Activated naive CD8-positive, alpha-beta T cell treated with anti-CD3 and anti-CD28 coated beads for 36 hours (primary cell): ENCODE measurements around the gene COG7. TPM values are rescaled to one million over a fixed set of nuclear protein-coding genes. Genes with fewer than 3 reads are reported as not detected.
"Not testable (repeated sequence)": the region's sequence is repeated elsewhere in the genome, so short reads cannot be mapped to it uniquely, and the experiment has no call there.

ENCODE experiments used
- DNase-seq: peaks from one replicate; pipeline ENCODE4 v3.0.0; 2021
- H3K27ac Mint-ChIP-seq: one replicate; pipeline ENCODE4 v1.8.0; 2022; ENCODE audit warnings: mild to moderate bottlenecking, moderate library complexity, mixed read lengths
- H3K27me3 Mint-ChIP-seq: one replicate; pipeline ENCODE4 v1.8.0; 2022; ENCODE audit warnings: mild to moderate bottlenecking, mixed read lengths
- H3K36me3 Mint-ChIP-seq: one replicate; pipeline ENCODE4 v1.8.0; 2021; ENCODE audit warnings: mild to moderate bottlenecking, mixed read lengths
- H3K4me1 Mint-ChIP-seq: one replicate; pipeline ENCODE4 v1.8.0; 2021; ENCODE audit warnings: mixed read lengths
- H3K4me3 Mint-ChIP-seq: one replicate; pipeline ENCODE4 v1.8.0; 2022; ENCODE audit warnings: mild to moderate bottlenecking, moderate library complexity, mixed read lengths
- H3K9me3 Mint-ChIP-seq: one replicate; pipeline ENCODE4 v1.8.0; 2022; ENCODE audit warnings: mixed read lengths
- total RNA-seq, 2 experiments: library from RNA; stranded (reverse); gene quantifications; one replicate each; pipeline ENCODE4 v1.2.3, GENCODE V29; 2021

The COG7 gene
- total RNA-seq, 2 experiments from 2014 or later, result 14.0 to 14.1 TPM

- DNase-seq, H3K9me3 Mint-ChIP-seq, H3K27me3 Mint-ChIP-seq, H3K4me3 Mint-ChIP-seq, H3K36me3 Mint-ChIP-seq, H3K4me1 Mint-ChIP-seq, H3K27ac Mint-ChIP-seq: not testable (repeated sequence)
Observed at GRCh38 chr16:23389936-23390335, 63.1 kb downstream of the COG7 start.

- no peak overlapping the region for H3K4me3 Mint-ChIP-seq
- no peaks in the 10 kb centered on the region for H3K4me1 Mint-ChIP-seq
- no peak overlapping the region for H3K27ac Mint-ChIP-seq
Observed at GRCh38 chr16:23389201-23389600, 63.8 kb downstream of the COG7 start.

DNA sequence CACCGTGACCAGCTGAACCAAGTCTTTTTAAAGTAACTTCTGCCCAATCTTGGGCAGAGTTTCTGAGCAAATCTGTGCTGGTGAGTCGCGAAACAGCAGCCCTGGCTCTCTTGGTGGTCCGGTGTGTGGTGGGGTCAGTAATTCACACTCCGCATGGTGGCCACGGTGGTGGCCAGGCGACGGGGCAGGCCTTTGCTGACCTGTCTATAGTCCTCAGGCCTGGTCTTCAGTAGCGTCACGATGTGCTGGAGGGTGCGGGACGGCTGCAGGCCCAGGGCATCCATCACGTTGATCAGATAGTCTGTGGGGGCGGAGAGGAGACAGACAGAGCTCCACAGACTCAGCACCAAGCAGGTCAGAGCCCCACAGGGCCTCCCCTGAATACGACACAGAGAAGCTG lies 64.2 kb downstream of the COG7 start:
- Mint-ChIP-seq H3K9me3 (no peaks in the 10 kb centered on the region), H3K36me3 (no peaks in the 10 kb centered on the region), H3K27me3 (no peaks in the 10 kb centered on the region), H3K27ac (no peak overlapping the region), H3K4me1 (no peaks in the 10 kb centered on the region), H3K4me3 (no peak overlapping the region)
- DNase-seq, result no peak

More at GRCh38 chr16:23389201-23389600, 63.8 kb downstream of the COG7 start:
- H3K9me3 Mint-ChIP-seq, result no peaks in the 10 kb centered on the region
- DNase-seq, result no peak
- no peaks in the 10 kb centered on the region for H3K27me3 Mint-ChIP-seq
- H3K36me3 Mint-ChIP-seq, result no peaks in the 10 kb centered on the region

DNA sequence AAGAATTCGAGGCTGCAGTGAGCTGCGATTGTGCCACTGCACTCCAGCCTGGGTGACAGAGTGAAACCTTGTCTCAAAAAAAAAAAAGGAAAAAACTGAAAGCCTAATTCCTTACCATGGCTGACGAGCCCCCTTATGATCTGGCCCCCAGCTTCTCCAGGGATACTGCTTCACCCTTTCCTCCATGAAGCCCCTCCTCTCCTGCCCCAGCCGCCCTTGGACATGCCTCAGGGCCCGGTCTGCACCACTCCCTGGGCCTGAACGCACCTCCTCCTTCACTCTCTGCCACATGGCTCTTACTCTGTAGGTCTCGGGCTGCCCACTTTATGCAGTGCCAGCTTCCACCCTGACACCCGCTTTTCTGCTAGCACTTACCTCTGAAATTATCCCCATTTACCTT lies 65.3 kb downstream of the COG7 start:
- Mint-ChIP-seq H3K27ac (no peak overlapping the region), H3K27me3 (no peaks in the 10 kb centered on the region), H3K36me3 (no peaks in the 10 kb centered on the region), H3K4me3 (no peak overlapping the region), H3K9me3 (no peaks in the 10 kb centered on the region), H3K4me1 (no peaks in the 10 kb centered on the region)
- DNase-seq, result no peak

GRCh38 chr16:23385441-23385840 lies 67.5 kb downstream of the COG7 start:
- Mint-ChIP-seq H3K27me3 (no peaks in the 10 kb centered on the region), H3K27ac (no peak overlapping the region), H3K36me3 (no peaks in the 10 kb centered on the region), H3K4me1 (no peaks in the 10 kb centered on the region), H3K9me3 (no peaks in the 10 kb centered on the region), H3K4me3 (no peak overlapping the region)
- DNase-seq, result no peak

GRCh38 chr16:23384878-23385277 lies 68.1 kb downstream of the COG7 start:
- Mint-ChIP-seq H3K27me3 (no peaks in the 10 kb centered on the region), H3K27ac (no peak overlapping the region), H3K4me3 (no peak overlapping the region), H3K4me1 (no peaks in the 10 kb centered on the region), H3K36me3 (no peaks in the 10 kb centered on the region), H3K9me3 (no peaks in the 10 kb centered on the region)
- DNase-seq, result no peak

- no peaks in the 10 kb centered on the region for H3K9me3 Mint-ChIP-seq
- no peaks in the 10 kb centered on the region for H3K36me3 Mint-ChIP-seq
- H3K4me1 Mint-ChIP-seq, result no peaks in the 10 kb centered on the region
- H3K27me3 Mint-ChIP-seq, result no peaks in the 10 kb centered on the region
- DNase-seq, result no peak
- H3K27ac Mint-ChIP-seq, result no peak overlapping the region
- H3K4me3 Mint-ChIP-seq, result no peak overlapping the region
Observed at GRCh38 chr16:23383881-23384280, 69.1 kb downstream of the COG7 start.

DNA sequence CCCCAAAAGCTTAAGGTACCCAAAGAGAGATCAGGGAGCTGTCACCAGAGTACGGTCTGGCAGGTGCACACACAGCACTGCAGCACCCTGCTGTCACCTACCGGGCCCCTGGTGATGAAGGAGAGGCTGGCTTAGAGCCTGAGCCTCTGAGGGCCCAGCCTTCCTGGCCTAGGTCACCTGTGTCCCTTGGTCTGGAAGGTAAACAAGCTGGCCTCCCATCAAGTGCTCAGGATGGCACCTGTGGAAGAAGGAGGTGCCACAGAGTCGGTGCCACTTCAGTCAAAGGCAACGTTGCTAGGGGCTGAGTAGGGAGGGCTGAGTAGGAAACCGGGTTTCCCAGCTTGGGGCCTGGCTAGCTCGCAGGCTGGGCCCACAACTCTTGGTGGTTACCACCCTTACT lies 70.7 kb downstream of the COG7 start:
- Mint-ChIP-seq H3K9me3 (no peaks in the 10 kb centered on the region), H3K36me3 (no peaks in the 10 kb centered on the region), H3K4me1 (no peaks in the 10 kb centered on the region), H3K27me3 (peaks cover 5% of the 10 kb centered on the region), H3K4me3 (no peak overlapping the region), H3K27ac (no peak overlapping the region)
- no peak for DNase-seq

- H3K4me3 Mint-ChIP-seq, H3K27me3 Mint-ChIP-seq, DNase-seq, H3K36me3 Mint-ChIP-seq, H3K9me3 Mint-ChIP-seq, H3K27ac Mint-ChIP-seq, H3K4me1 Mint-ChIP-seq: not testable (repeated sequence)
Observed at GRCh38 chr16:23381702-23382101, 71.3 kb downstream of the COG7 start.

DNA sequence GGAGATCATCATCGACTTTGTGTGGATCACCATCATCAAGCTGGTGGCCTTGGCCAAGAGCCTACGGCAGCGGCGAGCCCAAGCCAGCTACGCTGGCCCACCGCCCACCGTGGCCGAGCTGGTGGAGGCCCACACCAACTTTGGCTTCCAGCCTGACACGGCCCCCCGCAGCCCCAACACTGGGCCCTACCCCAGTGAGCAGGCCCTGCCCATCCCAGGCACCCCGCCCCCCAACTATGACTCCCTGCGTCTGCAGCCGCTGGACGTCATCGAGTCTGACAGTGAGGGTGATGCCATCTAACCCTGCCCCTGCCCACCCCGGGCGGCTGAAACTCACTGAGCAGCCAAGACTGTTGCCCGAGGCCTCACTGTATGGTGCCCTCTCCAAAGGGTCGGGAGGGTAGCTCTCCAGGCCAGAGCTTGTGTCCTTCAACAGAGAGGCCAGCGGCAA lies 72.5 kb downstream of the COG7 start:
- no peaks in the 10 kb centered on the region for H3K9me3 Mint-ChIP-seq
- no peak for DNase-seq
- H3K27ac Mint-ChIP-seq, result no peak overlapping the region
- H3K36me3 Mint-ChIP-seq, result no peaks in the 10 kb centered on the region
- no peak overlapping the region for H3K4me3 Mint-ChIP-seq
- peaks cover 5% of the 10 kb centered on the region for H3K27me3 Mint-ChIP-seq
- no peaks in the 10 kb centered on the region for H3K4me1 Mint-ChIP-seq

DNA sequence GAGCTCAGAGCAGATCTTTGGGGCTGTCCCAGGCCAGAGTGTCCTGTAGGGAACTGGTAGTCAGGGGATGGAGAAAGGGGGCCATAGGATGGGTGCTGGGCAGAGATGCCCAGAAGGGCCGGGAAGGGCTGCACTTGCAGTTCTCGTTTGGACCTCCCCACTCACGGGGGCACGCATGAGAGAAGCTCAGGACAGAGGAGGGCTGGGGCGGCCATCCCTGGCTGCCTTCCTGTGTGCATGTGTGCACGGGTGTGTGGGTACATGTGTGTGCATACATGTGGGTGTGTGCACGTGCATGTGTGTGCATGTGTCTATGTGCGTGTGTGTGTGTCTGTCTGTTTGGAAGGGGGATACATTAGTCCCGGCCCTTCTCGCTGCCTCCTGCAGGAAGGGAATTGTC lies 73.3 kb downstream of the COG7 start:
- DNase-seq, result no peak
- Mint-ChIP-seq H3K36me3 (no peaks in the 10 kb centered on the region), H3K27ac (no peak overlapping the region), H3K4me3 (no peak overlapping the region), H3K27me3 (peaks cover 5% of the 10 kb centered on the region), H3K4me1 (no peaks in the 10 kb centered on the region), H3K9me3 (no peaks in the 10 kb centered on the region)

DNA sequence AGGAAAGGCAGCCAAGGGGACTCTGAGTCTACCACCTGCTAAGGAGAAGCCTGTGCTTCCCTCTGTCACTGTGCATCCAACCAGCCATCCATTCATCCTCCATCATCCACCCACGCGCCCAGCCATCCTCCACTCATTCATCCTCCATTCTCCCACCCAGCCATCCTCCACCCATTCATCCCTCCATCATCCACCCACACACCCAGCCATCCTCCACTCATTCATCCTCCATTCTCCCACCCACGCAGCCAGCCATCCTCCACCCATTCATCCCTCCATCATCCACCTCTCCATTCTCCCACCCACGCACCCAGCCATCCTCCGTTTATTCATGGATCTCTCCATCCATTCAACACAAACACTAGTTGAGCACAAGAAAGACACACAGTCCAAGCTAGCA lies 74.1 kb downstream of the COG7 start:
- no peak overlapping the region for H3K4me3 Mint-ChIP-seq
- no peak overlapping the region for H3K27ac Mint-ChIP-seq
- H3K27me3 Mint-ChIP-seq, result peaks cover 5% of the 10 kb centered on the region
- no peak for DNase-seq
- no peaks in the 10 kb centered on the region for H3K36me3 Mint-ChIP-seq
- no peaks in the 10 kb centered on the region for H3K9me3 Mint-ChIP-seq
- no peaks in the 10 kb centered on the region for H3K4me1 Mint-ChIP-seq

DNA sequence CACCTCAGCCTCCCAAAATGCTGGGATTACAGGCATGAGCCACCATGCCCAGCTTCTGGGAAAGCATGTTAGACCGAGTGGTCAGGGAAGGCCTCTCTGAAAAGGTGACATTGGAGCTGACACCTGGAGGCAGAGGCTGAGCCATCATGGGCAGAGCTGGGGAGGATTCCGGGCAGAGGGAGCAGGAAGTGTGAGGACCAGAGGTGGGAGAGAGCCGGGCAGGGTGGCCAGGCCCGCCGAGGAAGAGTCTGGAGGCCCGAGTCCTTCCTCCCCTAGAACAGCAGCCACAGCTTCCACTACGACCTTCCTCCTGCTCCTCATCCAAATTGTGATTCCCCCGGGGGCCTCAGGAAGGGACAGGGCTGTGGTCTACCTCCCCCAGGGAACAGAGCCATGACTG lies 74.7 kb downstream of the COG7 start:
- Mint-ChIP-seq H3K9me3 (no peaks in the 10 kb centered on the region), H3K4me1 (no peaks in the 10 kb centered on the region), H3K27ac (no peak overlapping the region), H3K27me3 (peaks cover 5% of the 10 kb centered on the region), H3K4me3 (no peak overlapping the region), H3K36me3 (no peaks in the 10 kb centered on the region)
- DNase-seq, result no peak

- DNase-seq, result no peak
- Mint-ChIP-seq H3K4me3 (no peak overlapping the region), H3K27me3 (peaks cover 5% of the 10 kb centered on the region), H3K27ac (no peak overlapping the region), H3K4me1 (no peaks in the 10 kb centered on the region), H3K9me3 (no peaks in the 10 kb centered on the region), H3K36me3 (no peaks in the 10 kb centered on the region)
Observed at GRCh38 chr16:23377071-23377931, 75.7 kb downstream of the COG7 start.

GRCh38 chr16:23375643-23376042 lies 77.3 kb downstream of the COG7 start:
- Mint-ChIP-seq H3K27me3 (peaks cover 5% of the 10 kb centered on the region), H3K9me3 (no peaks in the 10 kb centered on the region), H3K4me3 (no peak overlapping the region), H3K27ac (no peak overlapping the region), H3K4me1 (no peaks in the 10 kb centered on the region), H3K36me3 (no peaks in the 10 kb centered on the region)
- no peak for DNase-seq
